ENCODE results near the gene IRF1. TPM values are rescaled to one million over a fixed set of nuclear protein-coding genes. Genes with fewer than 3 reads are reported as not detected.

The IRF1 gene
- total and polyA plus RNA-seq, 2 of the 8 experiments (the other 6 are each of a cell fraction or from before 2014, with no cell fraction given), result 4.0 to 8.5 TPM

DNA sequence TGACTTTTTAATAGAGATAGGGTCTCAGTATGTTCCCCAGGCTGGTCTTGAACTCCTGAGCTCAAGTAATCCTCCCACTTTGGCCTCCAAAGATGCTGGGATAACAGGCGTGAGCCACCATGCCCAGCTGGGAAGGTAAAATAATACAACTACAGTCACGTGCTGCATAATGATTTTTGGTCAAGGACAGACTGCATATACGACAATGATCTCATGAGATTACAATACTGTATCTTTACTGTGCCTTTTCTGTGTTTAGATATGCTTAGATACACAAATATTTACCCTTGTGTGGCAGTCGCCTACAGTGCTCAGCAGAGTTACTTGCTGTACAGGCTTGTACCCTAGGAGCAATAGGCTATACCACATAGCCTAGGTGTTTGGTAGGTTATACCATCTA is 14.2 kb upstream of the IRF1 start:
- Histone ChIP-seq H3K79me1 (ENCODE audit: low read depth, low read length) (no peaks in the 10 kb centered on the region), H2BK12ac (ENCODE audit: low read depth, low read length) (no peak overlapping the region), H3K27me3 (replicated peaks in 1 of 4; ENCODE audit: control insufficient read depth in 3 of 4, extremely low read depth in 1 of 4, insufficient read depth in 3 of 4, low read length in 3 of 4) (no peaks in the 10 kb centered on the region), H2BK20ac (ENCODE audit: low read length) (no peak overlapping the region), H2BK15ac (ENCODE audit: low read length) (no peak overlapping the region), H4K8ac (ENCODE audit: extremely low read depth, insufficient read depth, low read length) (no peak overlapping the region), H3K9ac (replicated peaks in 1 of 4; ENCODE audit: extremely low read depth in 1 of 4, low read depth in 3 of 4, low read length in 3 of 4) (no peak overlapping the region), H3K56ac (replicated peaks; ENCODE audit: insufficient read length, low read depth, low read length) (no peak overlapping the region), H3K23ac (ENCODE audit: insufficient read length) (no peak overlapping the region), H3K27ac (ENCODE audit: low read depth, low read length) (no peak overlapping the region), H3K36me3 (ENCODE audit: control insufficient read depth in 2 of 4, insufficient read depth in 4 of 4, low read length in 3 of 4) (no peaks in the 10 kb centered on the region), H3K23me2 (ENCODE audit: low read depth, low read length) (no peaks in the 10 kb centered on the region), H2BK120ac (replicated peaks; ENCODE audit: low read depth, low read length) (no peak overlapping the region), H2BK5ac (ENCODE audit: low read depth, low read length) (no peak overlapping the region), H3K4me2 (ENCODE audit: insufficient read depth in 1 of 2, low read depth in 2 of 2, low read length in 2 of 2) (no peak overlapping the region), H4K5ac (ENCODE audit: insufficient read length, low read depth, low read length) (no peak overlapping the region), H3K4ac (replicated peaks; ENCODE audit: insufficient read length, low read depth, low read length) (no peak overlapping the region), H3K4me3 (ENCODE audit: extremely low read depth in 1 of 4, insufficient read depth in 2 of 4, low read depth in 3 of 4, low read length in 4 of 4) (no peak overlapping the region), H3K79me2 (ENCODE audit: control insufficient read depth in 1 of 2, insufficient read depth in 2 of 2, low read length in 2 of 2) (no peaks in the 10 kb centered on the region), H3K9me3 (ENCODE audit: insufficient read depth in 2 of 2, low read depth in 1 of 2, low read length in 1 of 2) (no peaks in the 10 kb centered on the region), H4K20me1 (replicated peaks in 1 of 2; ENCODE audit: control insufficient read depth in 1 of 2, insufficient read depth in 2 of 2, low read length in 2 of 2) (no peaks in the 10 kb centered on the region), H3K18ac (ENCODE audit: extremely low read depth, low read length) (no peak overlapping the region), H3K14ac (ENCODE audit: insufficient read length) (no peak overlapping the region), H2AK5ac (ENCODE audit: low read depth, low read length) (no peak overlapping the region), H3K4me1 (replicated peaks in 1 of 4; ENCODE audit: control insufficient read depth in 3 of 4, insufficient read depth in 4 of 4, low read length in 3 of 4) (peaks cover 0 to 4% (median 0%) of the 10 kb centered on the region in 4 experiments; a peak in 2 of 7 replicates), H4K91ac (replicated peaks; ENCODE audit: insufficient read length, low read length) (no peak overlapping the region), H2AFZ (ENCODE audit: low read length) (no peak overlapping the region)
- ChIA-PET CTCF (ENCODE audit: partially characterized antibody) (interaction anchor here (0.9 to 19.9 kb wide), 12 partner anchors 10 to 430 kb away, joined by 3 to 353 read pairs (median 6); no protein-coding TSS in a partner anchor), POLR2A (ENCODE audit: partially characterized antibody) (no interaction called here)
- TF ChIP-seq EP300 (IDR thresholded peaks at IDR 0.05; ENCODE audit: borderline replicate concordance in 1 of 2, low read depth in 2 of 2, low read length in 2 of 2) (no peak), CHD1 (IDR thresholded peaks at IDR 0.05; ENCODE audit: low read depth, low read length) (no peak), POU5F1 (IDR thresholded peaks at IDR 0.05; ENCODE audit: low read depth, low read length) (no peak), SP1 (IDR thresholded peaks at IDR 0.05; ENCODE audit: low read depth, low read length) (no peak), NANOG (IDR thresholded peaks at IDR 0.05; ENCODE audit: insufficient read depth, low read depth, low read length, poor library complexity, severe bottlenecking) (no peak), HDAC2 (IDR thresholded peaks at IDR 0.05; ENCODE audit: borderline replicate concordance in 1 of 2, low read depth in 2 of 2, low read length in 2 of 2) (no peak), TEAD4 (IDR thresholded peaks at IDR 0.05; ENCODE audit: low read depth, low read length) (no peak)
- TF ChIP-seq, protein P1, sequence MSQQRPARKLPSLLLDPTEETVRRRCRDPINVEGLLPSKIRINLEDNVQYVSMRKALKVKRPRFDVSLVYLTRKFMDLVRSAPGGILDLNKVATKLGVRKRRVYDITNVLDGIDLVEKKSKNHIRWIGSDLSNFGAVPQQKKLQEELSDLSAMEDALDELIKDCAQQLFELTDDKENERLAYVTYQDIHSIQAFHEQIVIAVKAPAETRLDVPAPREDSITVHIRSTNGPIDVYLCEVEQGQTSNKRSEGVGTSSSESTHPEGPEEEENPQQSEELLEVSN (IDR thresholded peaks at IDR 0.05), result no peak
- DNase-seq (ENCODE audit: low read depth in 1 of 2, low spot score in 2 of 2) (no peak), FAIRE-seq (no peak)
- 92% methylated on average over 4 of the region's 4 CpGs; no CpG with 5 or more reads in 1 of the 2 experiments for WGBS, 2 experiments (ENCODE audit: extremely low coverage in 1 of 2, insufficient coverage in 1 of 2, insufficient read length in 1 of 2, insufficient replicate concordance in 2 of 2, low coverage in 1 of 2, low lambda C conversion rate in 2 of 2, missing lambda C conversion rate in 1 of 2)

All from H1 (cell line).